ENCODE data around the gene B3GAT1. TPM values are rescaled to one million over a fixed set of nuclear protein-coding genes. Genes with fewer than 3 reads are reported as not detected.

B3GAT1 gene
- total RNA-seq, 1 experiment from 2014 or later, result 3.7 TPM

- Histone ChIP-seq H3K27ac (ENCODE audit: low read depth, low read length, poor library complexity, severe bottlenecking) (no peak overlapping the region), H3K4me1 (ENCODE audit: insufficient read depth, low read length, poor library complexity, severe bottlenecking) (no peaks in the 10 kb centered on the region), H3K4me3 (ENCODE audit: low read depth, low read length, poor library complexity, severe bottlenecking) (no peak overlapping the region), H3K9me3 (ENCODE audit: low read depth, low read length, poor library complexity, severe bottlenecking) (no peaks in the 10 kb centered on the region), H3K27me3 (replicated peaks; ENCODE audit: insufficient read depth, low read depth, low read length, poor library complexity) (no peaks in the 10 kb centered on the region), H3K36me3 (ENCODE audit: insufficient read depth, low read length, poor library complexity, severe bottlenecking) (no peaks in the 10 kb centered on the region)
- BruUV-seq (replicated peaks), result no TSS peak
- ChIA-PET POLR2A (ENCODE audit: low non-redundant PET) (no interaction called here), CTCF (no interaction called here)
- DNase-seq (ENCODE audit: low spot score), result no peak
- TF ChIP-seq CTCF (conservative IDR thresholded peaks at IDR 0.05; ENCODE audit: low read depth, low read length), result no peak
- no peak for TF ChIP-seq EZH2 (IDR thresholded peaks at IDR 0.05; ENCODE audit: borderline replicate concordance, low read depth, low read length, poor library complexity, severe bottlenecking)
- intact Hi-C loops (cut with micrococcal nuclease; ENCODE audit: unreplicated experiment), result no loop called here
Observed at GRCh38 chr11:134455516-134455915, 43.5 kb upstream of the B3GAT1 start.

GRCh38 chr11:134454146-134454690 is 42.2 kb upstream of the B3GAT1 start:
- TF ChIP-seq EZH2 (IDR thresholded peaks at IDR 0.05; ENCODE audit: borderline replicate concordance, low read depth, low read length, poor library complexity, severe bottlenecking) (no peak), CTCF (conservative IDR thresholded peaks at IDR 0.05; ENCODE audit: low read depth, low read length) (no peak)
- POLR2A ChIA-PET (ENCODE audit: low non-redundant PET), result no interaction called here
- CTCF ChIA-PET, result no interaction called here
- H3K9me3 ChIP-seq (ENCODE audit: low read depth, low read length, poor library complexity, severe bottlenecking), result no peaks in the 10 kb centered on the region
- H3K4me1 ChIP-seq (ENCODE audit: insufficient read depth, low read length, poor library complexity, severe bottlenecking), result no peaks in the 10 kb centered on the region
- intact Hi-C loops (cut with micrococcal nuclease; ENCODE audit: unreplicated experiment), result no loop called here
- no TSS peak for BruUV-seq (replicated peaks)
- no peaks in the 10 kb centered on the region for H3K27me3 ChIP-seq (replicated peaks; ENCODE audit: insufficient read depth, low read depth, low read length, poor library complexity)
- DNase-seq (ENCODE audit: low spot score), result no peak
- H3K36me3 ChIP-seq (ENCODE audit: insufficient read depth, low read length, poor library complexity, severe bottlenecking), result no peaks in the 10 kb centered on the region
- no peak overlapping the region for H3K4me3 ChIP-seq (ENCODE audit: low read depth, low read length, poor library complexity, severe bottlenecking)
- H3K27ac ChIP-seq (ENCODE audit: low read depth, low read length, poor library complexity, severe bottlenecking), result no peak overlapping the region

GRCh38 chr11:134453441-134453840 is 41.4 kb upstream of the B3GAT1 start:
- no peaks in the 10 kb centered on the region for H3K4me1 ChIP-seq (ENCODE audit: insufficient read depth, low read length, poor library complexity, severe bottlenecking)
- ChIA-PET CTCF (no interaction called here), POLR2A (ENCODE audit: low non-redundant PET) (no interaction called here)
- no peak for DNase-seq (ENCODE audit: low spot score)
- no peaks in the 10 kb centered on the region for H3K36me3 ChIP-seq (ENCODE audit: insufficient read depth, low read length, poor library complexity, severe bottlenecking)
- TF ChIP-seq EZH2 (IDR thresholded peaks at IDR 0.05; ENCODE audit: borderline replicate concordance, low read depth, low read length, poor library complexity, severe bottlenecking) (no peak), CTCF (conservative IDR thresholded peaks at IDR 0.05; ENCODE audit: low read depth, low read length) (no peak)
- BruUV-seq (replicated peaks), result no TSS peak
- no peak overlapping the region for H3K27ac ChIP-seq (ENCODE audit: low read depth, low read length, poor library complexity, severe bottlenecking)
- intact Hi-C loops (cut with micrococcal nuclease; ENCODE audit: unreplicated experiment), result no loop called here
- H3K4me3 ChIP-seq (ENCODE audit: low read depth, low read length, poor library complexity, severe bottlenecking), result no peak overlapping the region
- no peaks in the 10 kb centered on the region for H3K9me3 ChIP-seq (ENCODE audit: low read depth, low read length, poor library complexity, severe bottlenecking)
- no peaks in the 10 kb centered on the region for H3K27me3 ChIP-seq (replicated peaks; ENCODE audit: insufficient read depth, low read depth, low read length, poor library complexity)

All from A673 (cell line).